Psoas muscle (tissue), 8 donors: ENCODE measurements around the gene CYP26B1. TPM values are rescaled to one million over a fixed set of nuclear protein-coding genes. Genes with fewer than 3 reads are reported as not detected.

Experiments used
- ATAC-seq, 4 donors: fragments of 200-7000 bp; cut with Tn5 transposase; one replicate each; pipeline ENCODE4 v1.9.1; 2020; ENCODE audit warnings: moderate library complexity in 3 of 4, mild to moderate bottlenecking in 2 of 4
- DNase-seq, 2 donors: peaks; one replicate each; pipeline ENCODE4 v3.0.0-alpha.2; 2020
- H3K27ac ChIP-seq: fragments of 200-600 bp; one replicate; pipeline ENCODE4 v1.8.0; 2022
- H3K27me3 ChIP-seq, 3 donors: fragments of 200-600 bp in 1 of 3; one replicate each; pipeline versions ENCODE4 v1.6.1 to v1.8.0; 2013 to 2022; ENCODE audit warnings: low read length in 2 of 3, mild to moderate bottlenecking in 2 of 3, moderate library complexity in 1 of 3; ENCODE audit not compliant: insufficient read depth in 3 of 3
- H3K36me3 ChIP-seq, 2 donors: fragments of 200-600 bp in 1 of 2; one replicate each; pipeline versions ENCODE4 v1.6.1 to v1.8.0; 2013 to 2022; ENCODE audit warnings: low read depth in 1 of 2, mild to moderate bottlenecking in 1 of 2, moderate library complexity in 1 of 2; ENCODE audit not compliant: insufficient read depth in 1 of 2
- H3K4me1 ChIP-seq: fragments of 200-600 bp; one replicate; pipeline ENCODE4 v1.8.0; 2022
- H3K4me3 ChIP-seq: fragments of 200-600 bp; one replicate; pipeline ENCODE4 v1.8.0; 2022; ENCODE audit warnings: mild to moderate bottlenecking
- H3K9me3 ChIP-seq: fragments of 200-600 bp; one replicate; pipeline ENCODE4 v1.8.0; 2022
- WGBS, 3 donors: extraction: QIAGEN DNeasy Blood & Tissue Kit; methylation state at CpG; one replicate each; pipeline versions ENCODE4 v1.1.6 to v1.1.7; 2013; 5-methylcytosine and 5-hydroxymethylcytosine counted together
- intact Hi-C, 2 donors: fragments of 100-400 bp; cut with DNase I; formaldehyde crosslinking; loops; one replicate each; pipeline versions ENCODE4 v1.11.0 to v1.14.2; 2022
- polyA plus RNA-seq, 3 donors: library from polyadenylated mRNA; stranded (reverse); fragments of 200-250 nt; gene quantifications; one replicate each; pipeline ENCODE4 v1.2.3, GENCODE V29; 2013
- total RNA-seq, 4 donors: library from RNA; stranded (reverse); fragmentation: NEBNext Ultra II Directional in 2 of 4; extraction: Animal tissue kit (Norgen Biotek cat#: 25700) in 2 of 4; gene quantifications; one replicate each; pipeline versions ENCODE4 v1.2.1 to v1.2.4, GENCODE V29; 2021 to 2023
- TF ChIP-seq, protein P1 (sequence below): fragments of 200-600 bp; IDR thresholded peaks from one replicate; pipeline ENCODE4 v1.8.0; 2022; ENCODE audit warnings: antibody characterized with exemption
- donor health status: healthy with polysubstance abuse.
- donor health status: DM: no; HTN: no; CAD: no; lungs with moderate emphysema.
- donor health status: Bipolar disorder and iron deficiency.
- donor health status: healthy.
- donor health status: DM: yes; HTN: yes; CAD: no.
- donor health status: DM: no; HTN: no; CAD: no.
- donor health status: DM: no; HTN: no; CAD: no.
- donor health status: DM: yes; HTN: yes; CAD: no.

CYP26B1 gene
- total and polyA plus RNA-seq, 7 donors: 0.39 to 4.5 (median 1.3) TPM

DNA sequence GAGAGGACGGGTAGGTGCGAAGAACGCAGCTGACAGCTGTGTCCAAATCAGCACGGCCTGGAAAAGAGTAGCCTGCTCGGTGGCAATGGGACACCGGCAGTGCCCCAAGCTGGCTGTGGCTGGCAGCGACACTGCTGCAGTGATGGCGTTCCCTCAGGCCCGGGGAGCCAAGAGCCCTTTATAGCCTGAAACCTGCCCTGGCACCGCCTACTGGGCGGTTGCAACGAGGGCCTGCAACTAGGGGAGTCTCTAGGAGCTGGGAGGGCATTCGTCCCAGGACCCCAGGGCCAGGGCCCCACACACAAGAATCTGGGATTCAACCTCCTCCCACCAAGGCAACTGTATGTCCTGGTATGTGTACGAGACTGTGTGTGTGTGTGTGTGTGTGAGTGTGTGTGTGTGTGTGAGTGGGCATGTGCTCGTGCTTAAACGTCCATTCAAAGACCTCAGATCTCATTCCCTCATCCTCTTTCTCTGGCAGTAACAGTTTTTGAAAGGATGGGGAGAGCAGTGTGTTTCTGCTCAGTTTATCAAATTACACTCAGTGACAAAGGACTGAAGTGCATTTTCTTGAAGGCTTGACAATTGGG, 6.8 kb upstream of the CYP26B1 start:
- H3K27me3 ChIP-seq: peaks cover 0 to 15% (median 3%) of the 10 kb centered on the region in 3 donors

DNA sequence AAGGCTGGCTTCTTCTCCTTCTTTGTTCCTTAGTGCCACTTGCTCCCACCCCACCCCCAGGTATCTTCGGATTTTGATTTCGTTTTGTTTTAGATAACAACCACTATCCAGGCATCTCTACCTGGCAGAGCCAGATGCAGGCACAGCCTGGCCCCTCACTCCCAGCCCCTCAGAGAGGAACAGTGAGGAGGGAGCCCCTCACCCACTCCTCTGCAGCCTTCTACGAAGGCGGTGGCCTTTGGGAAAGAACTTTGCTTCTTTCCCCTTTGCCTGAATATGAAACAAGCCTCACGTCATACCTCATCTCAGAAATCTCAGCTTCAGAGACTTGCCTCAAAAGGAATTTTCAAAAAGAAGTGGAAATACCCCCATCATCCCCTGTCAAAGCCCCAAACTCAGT, 6.3 kb upstream of the CYP26B1 start:
- Histone ChIP-seq H3K4me3 (no peak overlapping the region), H3K9me3 (no peaks in the 10 kb centered on the region), H3K36me3 (no peaks in the 10 kb centered on the region), H3K27me3 (peaks cover 0 to 20% (median 8%) of the 10 kb centered on the region in 3 donors), H3K27ac (no peak overlapping the region), H3K4me1 (peaks cover 9% of the 10 kb centered on the region)
- no peak for DNase-seq
- ATAC-seq: no peak
- intact Hi-C loops: loop anchor here (5.0 to 10.0 kb wide), 4 partner anchors 232 to 607 kb away; no protein-coding TSS in a partner anchor
- WGBS, 3 donors: 89 to 94% (median 93%) methylated on average over 5 of the region's 5 CpGs
- TF ChIP-seq, protein P1, sequence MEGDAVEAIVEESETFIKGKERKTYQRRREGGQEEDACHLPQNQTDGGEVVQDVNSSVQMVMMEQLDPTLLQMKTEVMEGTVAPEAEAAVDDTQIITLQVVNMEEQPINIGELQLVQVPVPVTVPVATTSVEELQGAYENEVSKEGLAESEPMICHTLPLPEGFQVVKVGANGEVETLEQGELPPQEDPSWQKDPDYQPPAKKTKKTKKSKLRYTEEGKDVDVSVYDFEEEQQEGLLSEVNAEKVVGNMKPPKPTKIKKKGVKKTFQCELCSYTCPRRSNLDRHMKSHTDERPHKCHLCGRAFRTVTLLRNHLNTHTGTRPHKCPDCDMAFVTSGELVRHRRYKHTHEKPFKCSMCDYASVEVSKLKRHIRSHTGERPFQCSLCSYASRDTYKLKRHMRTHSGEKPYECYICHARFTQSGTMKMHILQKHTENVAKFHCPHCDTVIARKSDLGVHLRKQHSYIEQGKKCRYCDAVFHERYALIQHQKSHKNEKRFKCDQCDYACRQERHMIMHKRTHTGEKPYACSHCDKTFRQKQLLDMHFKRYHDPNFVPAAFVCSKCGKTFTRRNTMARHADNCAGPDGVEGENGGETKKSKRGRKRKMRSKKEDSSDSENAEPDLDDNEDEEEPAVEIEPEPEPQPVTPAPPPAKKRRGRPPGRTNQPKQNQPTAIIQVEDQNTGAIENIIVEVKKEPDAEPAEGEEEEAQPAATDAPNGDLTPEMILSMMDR: no peak

More for the DNA sequence above, 6.8 kb upstream of the CYP26B1 start:
- H3K36me3 ChIP-seq: no peaks in the 10 kb centered on the region
- H3K9me3 ChIP-seq: no peaks in the 10 kb centered on the region
- DNase-seq (peak in 1 of 2 donors; percentile 55), ATAC-seq (peak; percentile 39 to 61 (median 46))
- H3K27ac ChIP-seq: no peak overlapping the region
- 32 to 54% (median 32%) methylated on average over 16 of the region's 16 CpGs for WGBS, 3 donors
- intact Hi-C loops: loop anchor here (5.0 to 10.0 kb wide), 4 partner anchors 232 to 607 kb away; no protein-coding TSS in a partner anchor
- no peak overlapping the region for H3K4me3 ChIP-seq
- TF ChIP-seq, protein P1: no peak
- H3K4me1 ChIP-seq: peaks cover 5% of the 10 kb centered on the region

DNA sequence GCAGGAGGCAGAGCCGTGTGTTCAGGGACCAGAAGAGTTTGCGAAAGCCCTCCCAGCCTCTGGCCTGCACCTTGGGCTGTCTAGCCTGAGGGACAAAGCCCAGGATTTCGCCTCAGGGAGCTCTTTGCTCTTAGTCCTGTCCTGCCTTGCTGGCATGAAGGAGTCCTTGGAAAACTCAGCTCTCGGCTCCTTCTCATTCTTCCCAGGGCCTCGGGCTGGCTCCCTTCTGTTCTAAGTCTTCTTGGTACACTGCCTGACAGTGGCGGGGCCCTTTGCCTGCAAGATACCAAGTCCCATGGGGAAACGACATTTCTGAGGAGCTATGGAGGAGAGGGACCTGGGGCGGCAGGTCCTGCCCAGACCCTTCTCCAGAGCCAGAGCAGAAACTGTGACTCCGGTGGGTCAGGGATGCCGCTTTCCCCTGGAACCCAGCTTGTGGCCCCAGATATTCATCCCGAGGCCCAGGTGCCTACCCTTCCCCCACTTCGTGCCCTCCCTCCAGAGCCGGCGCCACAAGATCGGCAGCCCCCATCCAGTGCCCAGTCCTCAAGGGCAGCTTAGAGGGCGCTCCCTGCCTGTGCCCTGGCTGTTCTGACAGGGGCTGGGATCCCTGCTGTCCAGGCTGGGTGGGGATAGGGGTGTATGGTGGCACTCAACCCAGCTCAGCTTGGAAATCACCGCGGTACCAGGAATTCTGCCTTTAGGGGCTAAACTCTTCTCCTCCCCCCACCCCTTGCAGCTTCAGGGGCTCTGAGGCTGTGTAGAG, 5.5 kb upstream of the CYP26B1 start:
- no peak overlapping the region for H3K4me3 ChIP-seq
- no peak overlapping the region for H3K27ac ChIP-seq
- WGBS, 3 donors: 87 to 90% (median 89%) methylated on average over 17 to 18 of the region's 18 CpGs
- peaks cover 9% of the 10 kb centered on the region for H3K4me1 ChIP-seq
- TF ChIP-seq, protein P1: no peak
- intact Hi-C loops: loop anchor here (5.0 to 10.0 kb wide), 4 partner anchors 231 to 606 kb away; no protein-coding TSS in a partner anchor
- DNase-seq (no peak), ATAC-seq (no peak)
- no peaks in the 10 kb centered on the region for H3K9me3 ChIP-seq
- H3K36me3 ChIP-seq: no peaks in the 10 kb centered on the region
- peaks cover 0 to 24% (median 8%) of the 10 kb centered on the region in 3 donors for H3K27me3 ChIP-seq

DNA sequence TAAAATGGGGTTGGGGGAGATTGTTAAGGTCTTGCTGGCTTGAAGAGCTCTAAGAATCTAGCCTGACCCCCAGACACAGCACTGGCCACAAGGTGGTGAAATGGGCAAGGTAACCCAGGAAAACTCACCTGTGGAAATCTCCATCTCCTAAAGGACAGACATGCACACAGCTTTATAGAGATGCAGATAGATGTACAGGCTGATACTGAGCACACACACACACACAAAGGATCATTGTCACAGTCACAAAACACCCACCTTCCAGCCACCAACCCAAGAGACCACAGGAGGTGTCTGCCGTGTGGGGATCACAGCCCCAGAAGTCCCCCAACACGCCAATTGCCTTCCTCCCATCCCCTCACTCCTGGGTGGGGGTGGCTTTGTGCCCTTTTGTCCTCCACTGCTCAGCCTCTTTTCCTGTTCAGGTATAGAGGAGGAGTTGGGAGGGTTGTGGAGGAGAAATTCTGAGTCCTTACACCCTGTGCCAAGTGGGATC, 3.2 kb upstream of the CYP26B1 start:
- Histone ChIP-seq H3K9me3 (no peaks in the 10 kb centered on the region), H3K4me1 (peaks cover 31% of the 10 kb centered on the region), H3K4me3 (no peak overlapping the region), H3K27me3 (peaks cover 0 to 47% (median 20%) of the 10 kb centered on the region in 3 donors), H3K27ac (no peak overlapping the region), H3K36me3 (no peaks in the 10 kb centered on the region)
- 59 to 90% (median 66%) methylated on average over 2 of the region's 2 CpGs for WGBS, 3 donors
- intact Hi-C loops: loop anchor here (2.0 to 10.0 kb wide), 8 partner anchors 226 to 604 kb away; no protein-coding TSS in a partner anchor
- DNase-seq: no peak
- no peak for ATAC-seq
- TF ChIP-seq, protein P1: no peak
